Trophoblast cell (in vitro differentiated cells and primary cell): ENCODE measurements around the gene TTC9.
A peak's percentile ranks its signal among the peaks of the same experiment; 100 is the strongest.

Experiments
- DNase-seq, 2 donors: peaks; one replicate each; pipeline ENCODE4 v3.0.0-alpha.2; 2016
- H2AFZ ChIP-seq: 2 replicates; pipeline ENCODE4 v1.6.1; 2013; ENCODE audit warnings: low read length, moderate library complexity, mild to moderate bottlenecking; ENCODE audit not compliant: insufficient read depth, poor library complexity
- H2AK5ac ChIP-seq: 2 replicates; pipeline ENCODE4 v1.6.1; 2013; ENCODE audit warnings: mild to moderate bottlenecking, low read length
- H2BK120ac ChIP-seq: 2 replicates; pipeline ENCODE4 v1.6.1; 2013; ENCODE audit warnings: low read length, mild to moderate bottlenecking, moderate library complexity; ENCODE audit not compliant: insufficient read depth, poor library complexity
- H2BK12ac ChIP-seq: 2 replicates; pipeline ENCODE4 v1.6.1; 2013; ENCODE audit warnings: mild to moderate bottlenecking, low read length, moderate library complexity
- H2BK5ac ChIP-seq: 2 replicates; pipeline ENCODE4 v1.6.1; 2013; ENCODE audit warnings: low read length, low read depth, moderate library complexity, mild to moderate bottlenecking; ENCODE audit not compliant: poor library complexity
- H3K14ac ChIP-seq: 2 replicates; pipeline ENCODE4 v1.6.1; 2013; ENCODE audit warnings: mild to moderate bottlenecking, low read length
- H3K18ac ChIP-seq: 2 replicates; pipeline ENCODE4 v1.6.1; 2013; ENCODE audit warnings: mild to moderate bottlenecking, low read length
- H3K23ac ChIP-seq: 2 replicates; pipeline ENCODE4 v1.6.1; 2013; ENCODE audit warnings: low read length
- H3K27ac ChIP-seq: 2 replicates; pipeline ENCODE4 v1.5.1; 2013; ENCODE audit warnings: low read depth, mild to moderate bottlenecking, inconsistent platforms, low read length, moderate library complexity
- H3K27me3 ChIP-seq: 2 replicates; pipeline ENCODE4 v1.6.1; 2013; ENCODE audit warnings: inconsistent platforms, mild to moderate bottlenecking, low read length, moderate library complexity; ENCODE audit not compliant: insufficient read depth
- H3K36me3 ChIP-seq, 2 experiments: 1 replicate in 1 of 2; 2 replicates in 1 of 2; pipeline ENCODE4 v1.6.1; 2013; ENCODE audit warnings: low read length in 2 of 2, mild to moderate bottlenecking in 2 of 2, moderate library complexity in 1 of 2; ENCODE audit not compliant: insufficient read depth in 2 of 2, control insufficient read depth in 1 of 2
- H3K4ac ChIP-seq: 2 replicates; pipeline ENCODE4 v1.6.1; 2013; ENCODE audit warnings: low read depth, mild to moderate bottlenecking, low read length, moderate library complexity
- H3K4me1 ChIP-seq, 2 experiments: 1 replicate in 1 of 2; 2 replicates in 1 of 2; pipeline ENCODE4 v1.6.1; 2013; ENCODE audit warnings: low read length in 2 of 2, mild to moderate bottlenecking in 2 of 2, moderate library complexity in 1 of 2; ENCODE audit not compliant: insufficient read depth in 2 of 2, control insufficient read depth in 1 of 2
- H3K4me2 ChIP-seq: 2 replicates; pipeline ENCODE4 v1.6.1; 2013; ENCODE audit warnings: inconsistent platforms, mild to moderate bottlenecking, low read length, moderate library complexity
- H3K4me3 ChIP-seq: 2 replicates; pipeline ENCODE4 v1.5.1; 2013; ENCODE audit warnings: mild to moderate bottlenecking, low read depth, low read length, inconsistent platforms
- H3K79me1 ChIP-seq: one replicate; pipeline ENCODE4 v1.6.1; 2013; ENCODE audit warnings: low read length
- H3K79me2 ChIP-seq: 2 replicates; pipeline ENCODE4 v1.6.1; 2013; ENCODE audit warnings: low read length, mild to moderate bottlenecking; ENCODE audit not compliant: control insufficient read depth, insufficient read depth, poor library complexity
- H3K9ac ChIP-seq: 2 replicates; pipeline ENCODE4 v1.6.1; 2013; ENCODE audit warnings: mild to moderate bottlenecking, low read length
- H3K9me3 ChIP-seq: 2 replicates; pipeline ENCODE4 v1.6.1; 2013; ENCODE audit warnings: low read depth, mild to moderate bottlenecking, control low read depth, inconsistent platforms, low read length; ENCODE audit not compliant: insufficient read depth
- H4K12ac ChIP-seq: 2 replicates; pipeline ENCODE4 v1.6.1; 2013; ENCODE audit warnings: low read depth, mild to moderate bottlenecking, low read length, moderate library complexity
- H4K8ac ChIP-seq: 2 replicates; pipeline ENCODE4 v1.6.1; 2013; ENCODE audit warnings: low read depth, mild to moderate bottlenecking, low read length, moderate library complexity
- H4K91ac ChIP-seq: one replicate; pipeline ENCODE4 v1.6.1; 2013; ENCODE audit warnings: low read depth, mild to moderate bottlenecking, low read length, moderate library complexity
- WGBS: extraction: QIAGEN DNeasy Blood & Tissue Kit; methylation state at CpG from one replicate; pipeline ENCODE4 v1.1.7; 2013; ENCODE audit warnings: missing lambda C conversion rate; ENCODE audit not compliant: insufficient read length, insufficient coverage; ENCODE audit errors: extremely low coverage; 5-methylcytosine and 5-hydroxymethylcytosine counted together

TTC9 gene

DNA sequence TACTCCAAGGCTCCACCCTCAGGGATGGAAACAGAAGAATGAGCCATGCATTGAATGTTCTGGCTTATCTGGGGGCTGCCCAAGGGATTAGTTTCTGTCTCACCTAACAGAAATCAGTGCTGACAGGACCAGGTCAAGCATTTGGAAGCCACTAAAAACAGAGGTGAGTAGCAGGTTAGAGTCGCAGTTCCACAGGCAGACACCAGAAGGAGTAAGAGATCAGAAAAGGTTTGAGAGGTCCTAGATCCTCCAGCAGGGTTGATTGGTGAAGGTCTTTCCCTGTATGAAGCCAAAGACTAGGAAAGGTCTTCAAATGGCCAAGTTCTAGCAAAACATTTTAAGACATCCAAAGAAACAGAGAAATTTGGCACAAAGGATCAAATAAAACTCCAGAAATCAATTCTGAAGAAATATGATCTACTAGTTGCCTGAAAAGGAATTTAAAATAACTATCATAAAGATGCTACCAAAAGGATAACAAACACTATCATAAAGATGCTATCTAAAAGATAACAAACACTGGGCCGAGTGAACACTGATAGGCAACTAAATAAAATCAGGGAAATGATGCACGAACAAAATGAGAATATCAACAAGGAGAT is 19.5 kb upstream of the TTC9 start:
- Histone ChIP-seq H3K79me2 (no peaks in the 10 kb centered on the region), H3K27ac (no peak overlapping the region), H3K9ac (no peak overlapping the region), H2BK120ac (no peak overlapping the region), H4K91ac (no peak overlapping the region), H3K4me1 (no peaks in the 10 kb centered on the region), H3K14ac (no peak overlapping the region), H2AFZ (no peak overlapping the region), H3K79me1 (no peaks in the 10 kb centered on the region), H3K4ac (no peak overlapping the region), H3K36me3 (no peaks in the 10 kb centered on the region), H3K18ac (no peak overlapping the region), H3K4me3 (no peak overlapping the region), H2BK5ac (no peak overlapping the region), H4K8ac (no peak overlapping the region), H3K4me2 (no peak overlapping the region), H2BK12ac (no peak overlapping the region), H3K27me3 (no peaks in the 10 kb centered on the region), H3K23ac (no peak overlapping the region), H2AK5ac (no peak overlapping the region), H4K12ac (no peak overlapping the region), H3K9me3 (no peaks in the 10 kb centered on the region)
- DNase-seq = peak; percentile 50 to 81
- WGBS = no CpG with 5 or more reads among the region's 3 CpGs

DNA sequence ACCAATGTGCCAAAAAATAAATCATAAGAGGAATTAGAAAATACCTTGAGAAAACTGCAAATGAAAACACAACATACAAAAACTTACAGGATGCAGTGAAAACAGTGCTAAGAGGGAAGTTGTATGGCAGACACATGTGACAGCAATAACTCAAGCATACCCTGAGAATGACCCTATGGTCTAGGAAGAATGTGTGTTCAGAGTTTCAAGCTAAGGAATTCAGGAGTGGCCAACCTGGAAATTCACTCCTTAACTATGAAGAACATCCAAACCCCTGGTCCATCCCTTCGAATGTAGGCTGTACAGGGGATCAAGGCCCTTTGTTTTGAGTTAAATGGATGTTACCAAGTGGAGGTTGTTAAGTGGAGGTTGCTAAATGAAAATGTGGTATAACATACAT is 16.7 kb upstream of the TTC9 start:
- Histone ChIP-seq H3K4ac (no peak overlapping the region), H3K4me2 (no peak overlapping the region), H3K79me2 (no peaks in the 10 kb centered on the region), H4K91ac (no peak overlapping the region), H3K27ac (no peak overlapping the region), H3K18ac (no peak overlapping the region), H2AK5ac (no peak overlapping the region), H3K79me1 (no peaks in the 10 kb centered on the region), H2BK12ac (no peak overlapping the region), H3K14ac (no peak overlapping the region), H3K4me1 (no peaks in the 10 kb centered on the region), H3K23ac (no peak overlapping the region), H3K27me3 (no peaks in the 10 kb centered on the region), H3K4me3 (no peak overlapping the region), H2BK120ac (no peak overlapping the region), H4K12ac (no peak overlapping the region), H2AFZ (no peak overlapping the region), H3K9ac (no peak overlapping the region), H3K36me3 (no peaks in the 10 kb centered on the region), H2BK5ac (no peak overlapping the region), H4K8ac (no peak overlapping the region), H3K9me3 (no peaks in the 10 kb centered on the region)
- DNase-seq = peak; percentile 33 to 77
- no CpG with 5 or more reads among the region's 1 CpG for WGBS

DNA sequence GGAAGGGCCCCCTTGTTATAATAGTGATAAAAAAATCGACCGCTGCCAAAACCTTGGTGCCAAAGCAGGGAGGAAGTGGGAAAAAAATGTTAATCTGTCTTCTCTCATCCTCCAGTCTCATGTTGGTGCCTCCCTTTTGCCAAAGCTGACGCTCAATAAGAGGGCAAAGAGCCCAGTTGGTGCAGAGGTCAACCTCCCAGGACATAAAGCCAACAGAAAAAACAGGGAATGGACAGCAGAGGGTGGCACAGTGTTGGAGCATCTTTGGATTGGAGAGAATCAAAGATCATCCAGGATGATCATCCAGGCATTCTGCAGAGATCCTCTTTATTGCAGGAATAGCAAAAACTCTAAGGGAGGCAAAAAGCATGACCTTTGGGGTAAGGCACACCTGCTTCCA is 9.8 kb upstream of the TTC9 start:
- no peak overlapping the region for H2BK12ac ChIP-seq
- H3K36me3 ChIP-seq = no peaks in the 10 kb centered on the region
- no peak overlapping the region for H4K8ac ChIP-seq
- no peak overlapping the region for H3K23ac ChIP-seq
- H3K4ac ChIP-seq = no peak overlapping the region
- H2BK120ac ChIP-seq = no peak overlapping the region
- no peak overlapping the region for H3K4me3 ChIP-seq
- no peak overlapping the region for H3K14ac ChIP-seq
- H2BK5ac ChIP-seq = no peak overlapping the region
- H2AFZ ChIP-seq = no peak overlapping the region
- H3K27ac ChIP-seq = no peak overlapping the region
- no peak overlapping the region for H3K4me2 ChIP-seq
- H3K27me3 ChIP-seq = no peaks in the 10 kb centered on the region
- H2AK5ac ChIP-seq = no peak overlapping the region
- no peak overlapping the region for H3K9ac ChIP-seq
- H4K12ac ChIP-seq = no peak overlapping the region
- no peaks in the 10 kb centered on the region for H3K79me1 ChIP-seq
- no peak overlapping the region for H4K91ac ChIP-seq
- no peaks in the 10 kb centered on the region for H3K4me1 ChIP-seq
- H3K79me2 ChIP-seq = no peaks in the 10 kb centered on the region
- no CpG with 5 or more reads among the region's 3 CpGs for WGBS
- no peak overlapping the region for H3K18ac ChIP-seq
- no peak for DNase-seq
- peaks cover 2% of the 10 kb centered on the region for H3K9me3 ChIP-seq

DNA sequence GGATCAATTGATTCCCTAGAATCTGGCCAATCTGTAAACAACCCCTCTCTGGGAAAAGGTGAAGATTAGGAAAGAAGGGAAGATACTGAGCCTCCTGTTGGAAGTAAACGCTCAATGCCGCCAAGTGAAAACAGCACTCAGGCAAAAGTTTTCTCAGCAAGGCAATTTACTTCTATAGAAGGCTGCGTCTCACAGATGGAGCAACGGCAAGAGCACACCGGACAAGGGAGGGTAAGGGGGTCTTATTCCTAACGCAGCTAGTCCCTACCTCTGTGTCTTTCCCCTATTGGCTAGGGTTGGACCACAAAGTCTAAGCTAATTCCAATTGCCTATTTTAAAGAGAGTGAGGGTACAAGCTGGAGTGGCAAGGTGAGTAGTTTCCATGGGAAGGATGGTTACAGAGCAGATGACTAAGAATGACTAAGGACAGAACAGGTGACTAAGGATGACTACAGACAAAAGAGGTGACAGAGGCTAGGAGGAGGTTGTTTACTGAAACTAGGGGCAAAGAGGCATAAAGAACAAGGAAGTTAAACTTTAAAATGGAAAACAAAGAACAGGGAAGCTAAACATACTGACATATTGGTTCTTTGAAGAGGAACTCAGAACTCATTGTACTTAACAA is 5.6 kb upstream of the TTC9 start:
- DNase-seq = peak in 1 of 2 donors; percentile 11
- no peak overlapping the region for H2BK5ac ChIP-seq
- H3K4ac ChIP-seq = no peak overlapping the region
- no peak overlapping the region for H3K23ac ChIP-seq
- no peak overlapping the region for H2AFZ ChIP-seq
- H3K27ac ChIP-seq = no peak overlapping the region
- H3K14ac ChIP-seq = no peak overlapping the region
- H3K27me3 ChIP-seq = no peaks in the 10 kb centered on the region
- no CpG with 5 or more reads among the region's 6 CpGs for WGBS
- no peak overlapping the region for H3K18ac ChIP-seq
- no peak overlapping the region for H4K12ac ChIP-seq
- H3K9ac ChIP-seq = no peak overlapping the region
- no peaks in the 10 kb centered on the region for H3K79me1 ChIP-seq
- no peak overlapping the region for H2BK120ac ChIP-seq
- no peak overlapping the region for H4K8ac ChIP-seq
- no peak overlapping the region for H3K4me2 ChIP-seq
- H3K36me3 ChIP-seq = no peaks in the 10 kb centered on the region
- no peak overlapping the region for H2BK12ac ChIP-seq
- no peak overlapping the region for H3K4me3 ChIP-seq
- peaks cover 0 to 4% of the 10 kb centered on the region in 2 experiments for H3K4me1 ChIP-seq
- H3K9me3 ChIP-seq = peaks cover 2% of the 10 kb centered on the region
- no peaks in the 10 kb centered on the region for H3K79me2 ChIP-seq
- no peak overlapping the region for H2AK5ac ChIP-seq
- H4K91ac ChIP-seq = no peak overlapping the region
